ENCODE data around the gene TAF6.

- TF ChIP-seq POLR2A (IDR thresholded peaks at IDR 0.05) (no peak), CTCF (IDR thresholded peaks at IDR 0.05) (no peak)
These were observed 40.9 kb upstream of the TAF6 start for GRCh38 chr7:100160067-100160466.

Measured in Peyer's patch (tissue), 4 donors.